AG04449 (cell line): ENCODE measurements around the gene PIRT.

Source experiments
- CTCF ChIA-PET: fragments of 350-600 bp; formaldehyde crosslinking; extraction: SDS; loops from one replicate; lab custom pipeline; 2021; ENCODE audit warnings: antibody characterized with exemption; lab: Yijun Ruan, JAX
- POLR2A ChIA-PET: fragments of 400-600, 350-600 bp; formaldehyde crosslinking; extraction: SDS; loops from one replicate; lab custom pipeline; 2020; ENCODE audit warnings: antibody characterized with exemption, inconsistent platforms; lab: Yijun Ruan, JAX
- DNase-seq: peaks from one replicate; pipeline ENCODE4 v3.0.0-alpha.2; 2010; ENCODE audit warnings: low read depth, low spot score
- H3K4me3 ChIP-seq: 2 replicates; pipeline ENCODE4 v1.5.1; 2011; ENCODE audit warnings: low read depth, mild to moderate bottlenecking, control low read depth, low read length
- TF ChIP-seq, protein P1 (sequence below): IDR thresholded peaks from one replicate; pipeline ENCODE4 v1.5.1; 2011; ENCODE audit warnings: mild to moderate bottlenecking, moderate library complexity, low read length, control low read depth, inconsistent platforms; ENCODE audit not compliant: insufficient read depth; ENCODE audit errors: missing control alignments

Gene PIRT

DNA sequence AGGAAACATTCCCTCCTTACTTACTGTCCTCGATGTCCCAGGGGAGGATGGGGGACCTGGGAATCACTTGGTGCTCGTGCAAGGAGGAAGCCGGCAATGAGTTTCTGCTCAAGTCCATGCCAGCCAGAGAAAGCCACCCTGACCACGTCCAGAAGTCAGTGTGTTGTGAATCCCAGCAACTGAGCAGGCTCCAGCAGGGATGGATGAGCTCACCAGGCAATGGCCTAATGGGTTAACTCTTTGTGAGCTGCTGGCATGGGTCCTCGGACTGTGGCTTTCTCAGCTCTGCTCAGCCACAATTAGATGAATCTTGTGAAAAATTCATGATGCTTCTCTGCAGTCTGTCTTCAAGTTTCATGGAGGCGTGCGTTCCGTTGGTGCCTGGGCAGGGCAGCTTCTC is at the start of gene PIRT:
Gene PIRT, minus strand, starts transcription at position 167 of the 400 bp plus-strand sequence. CDS start 12,442 bp downstream, outside the sequence.
- no peak for DNase-seq
- CTCF ChIA-PET, result interaction anchor here (0.8 kb wide), 1 partner anchor 101 kb away, joined by 3 read pairs; no protein-coding TSS in a partner anchor
- no peak within 1 kb of the TSS for H3K4me3 ChIP-seq
- POLR2A ChIA-PET, result no interaction called here
- TF ChIP-seq, protein P1, sequence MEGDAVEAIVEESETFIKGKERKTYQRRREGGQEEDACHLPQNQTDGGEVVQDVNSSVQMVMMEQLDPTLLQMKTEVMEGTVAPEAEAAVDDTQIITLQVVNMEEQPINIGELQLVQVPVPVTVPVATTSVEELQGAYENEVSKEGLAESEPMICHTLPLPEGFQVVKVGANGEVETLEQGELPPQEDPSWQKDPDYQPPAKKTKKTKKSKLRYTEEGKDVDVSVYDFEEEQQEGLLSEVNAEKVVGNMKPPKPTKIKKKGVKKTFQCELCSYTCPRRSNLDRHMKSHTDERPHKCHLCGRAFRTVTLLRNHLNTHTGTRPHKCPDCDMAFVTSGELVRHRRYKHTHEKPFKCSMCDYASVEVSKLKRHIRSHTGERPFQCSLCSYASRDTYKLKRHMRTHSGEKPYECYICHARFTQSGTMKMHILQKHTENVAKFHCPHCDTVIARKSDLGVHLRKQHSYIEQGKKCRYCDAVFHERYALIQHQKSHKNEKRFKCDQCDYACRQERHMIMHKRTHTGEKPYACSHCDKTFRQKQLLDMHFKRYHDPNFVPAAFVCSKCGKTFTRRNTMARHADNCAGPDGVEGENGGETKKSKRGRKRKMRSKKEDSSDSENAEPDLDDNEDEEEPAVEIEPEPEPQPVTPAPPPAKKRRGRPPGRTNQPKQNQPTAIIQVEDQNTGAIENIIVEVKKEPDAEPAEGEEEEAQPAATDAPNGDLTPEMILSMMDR, result no peak

DNA sequence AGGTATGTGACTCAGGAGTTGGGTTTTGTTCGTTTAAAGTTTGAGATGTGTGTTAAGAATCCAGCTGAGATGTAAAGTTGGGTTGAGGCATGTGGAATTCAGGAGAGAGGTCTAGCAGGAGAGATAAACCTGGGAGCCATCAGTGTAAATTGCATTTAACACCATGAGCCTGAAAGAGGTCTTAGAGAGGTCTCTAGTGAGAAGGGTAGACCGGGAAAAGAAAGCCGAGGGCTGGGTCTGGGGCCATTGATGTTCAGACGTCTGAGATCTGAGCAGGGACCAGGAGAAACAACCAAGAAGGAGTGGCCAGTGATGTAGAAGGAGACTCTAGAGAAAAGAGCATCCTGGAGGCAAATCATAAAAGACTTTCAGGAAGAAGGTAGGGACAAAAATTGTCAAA is 44.1 kb upstream of the PIRT start:
- H3K4me3 ChIP-seq, result no peak overlapping the region
- ChIA-PET POLR2A (no interaction called here), CTCF (no interaction called here)
- DNase-seq, result no peak
- TF ChIP-seq, protein P1, result no peak

DNA sequence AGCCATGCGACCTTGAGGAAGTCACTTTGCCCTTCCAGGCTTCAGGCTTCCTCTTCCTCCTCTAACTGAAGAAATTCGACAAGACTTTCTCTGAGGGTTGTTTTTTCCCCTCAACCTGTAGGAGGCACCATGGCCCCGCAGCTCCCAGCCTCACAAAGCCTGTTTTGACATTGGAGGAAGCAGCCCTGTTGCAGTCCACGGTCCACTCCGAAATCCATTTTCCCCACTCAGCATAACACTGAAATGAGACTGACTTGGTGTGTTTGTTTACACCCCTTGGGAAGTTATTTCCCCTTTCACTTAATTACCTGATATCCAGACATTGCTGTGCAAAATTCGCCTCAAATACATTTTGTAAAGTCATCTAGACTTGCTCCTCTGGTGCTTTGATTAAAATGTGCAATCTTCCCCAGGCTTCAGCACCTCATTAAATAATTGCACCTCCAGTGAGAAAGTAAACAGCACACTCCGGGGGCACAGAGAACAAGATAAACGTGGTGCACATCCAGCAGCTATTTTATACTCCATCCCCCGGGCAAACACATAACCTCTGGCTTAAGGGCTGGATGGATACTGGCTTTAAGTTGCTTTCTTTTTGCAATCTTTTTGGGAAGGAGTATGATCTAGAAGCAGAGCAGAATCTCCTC is 41.4 kb upstream of the PIRT start:
- H3K4me3 ChIP-seq, result no peak overlapping the region
- no peak for DNase-seq
- POLR2A ChIA-PET, result no interaction called here
- TF ChIP-seq, protein P1, result no peak
- CTCF ChIA-PET, result interaction anchor here (2.2 to 5.7 kb wide), 2 partner anchors 1103 to 1107 kb away, joined by 8 to 36 read pairs; no protein-coding TSS in a partner anchor

DNA sequence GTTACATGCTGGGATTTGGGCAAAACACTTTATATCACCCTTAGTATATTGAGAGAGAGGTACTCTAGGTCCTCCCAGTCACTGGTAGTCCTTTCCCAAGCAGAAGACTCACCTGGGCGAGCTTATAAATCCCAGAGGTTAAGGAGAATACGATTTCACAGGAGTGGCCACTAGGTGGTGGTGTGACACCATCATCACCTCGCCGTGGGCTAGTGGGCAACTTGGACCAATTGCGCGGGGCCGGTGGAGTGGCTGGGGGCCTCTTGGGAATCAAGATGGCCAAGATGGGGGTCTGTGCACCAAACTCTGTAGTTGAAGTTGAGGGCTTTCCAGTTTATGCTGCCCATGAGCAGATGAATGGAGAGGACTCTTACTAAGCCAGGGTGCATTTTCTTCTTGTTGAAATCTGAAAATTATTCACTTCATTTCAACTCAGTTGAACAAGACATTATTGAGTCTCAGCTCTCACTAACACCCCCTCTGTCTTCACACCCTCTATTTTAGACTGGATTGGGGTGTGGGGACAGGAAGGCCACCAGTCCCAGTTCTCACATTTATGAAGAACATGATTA is 38.2 kb upstream of the PIRT start:
- ChIA-PET CTCF (interaction anchor here (0.7 to 5.7 kb wide), 15 partner anchors 11 to 1791 kb away, joined by 3 to 37 read pairs (median 3); no protein-coding TSS in a partner anchor), POLR2A (no interaction called here)
- no peak for DNase-seq
- TF ChIP-seq, protein P1, result peak; percentile 48
- no peak overlapping the region for H3K4me3 ChIP-seq

DNA sequence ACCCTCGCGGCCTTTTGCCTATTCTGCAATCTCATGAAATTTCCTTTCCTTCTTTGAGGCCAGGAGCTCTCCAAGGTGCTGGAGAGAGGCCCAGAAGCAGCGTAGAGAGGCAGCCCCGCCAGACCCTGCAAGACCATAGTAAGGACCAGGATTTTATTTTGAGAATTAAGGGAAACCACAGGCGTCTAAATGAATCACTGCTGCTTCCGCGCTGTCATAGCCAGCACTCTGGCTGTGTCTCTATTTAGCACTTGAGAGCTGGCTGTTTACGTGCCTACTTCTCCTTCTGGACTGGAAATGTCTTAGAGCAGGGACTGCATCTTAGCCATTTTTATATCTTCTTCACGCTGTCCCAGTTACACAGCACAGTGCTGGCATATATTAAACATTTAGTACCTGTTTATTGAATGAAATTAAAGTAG is 37.6 kb upstream of the PIRT start:
- TF ChIP-seq, protein P1, result no peak
- CTCF ChIA-PET, result interaction anchor here (0.7 to 5.7 kb wide), 14 partner anchors 11 to 1791 kb away, joined by 3 to 37 read pairs (median 3); no protein-coding TSS in a partner anchor
- POLR2A ChIA-PET, result no interaction called here
- no peak for DNase-seq
- H3K4me3 ChIP-seq, result no peak overlapping the region

DNA sequence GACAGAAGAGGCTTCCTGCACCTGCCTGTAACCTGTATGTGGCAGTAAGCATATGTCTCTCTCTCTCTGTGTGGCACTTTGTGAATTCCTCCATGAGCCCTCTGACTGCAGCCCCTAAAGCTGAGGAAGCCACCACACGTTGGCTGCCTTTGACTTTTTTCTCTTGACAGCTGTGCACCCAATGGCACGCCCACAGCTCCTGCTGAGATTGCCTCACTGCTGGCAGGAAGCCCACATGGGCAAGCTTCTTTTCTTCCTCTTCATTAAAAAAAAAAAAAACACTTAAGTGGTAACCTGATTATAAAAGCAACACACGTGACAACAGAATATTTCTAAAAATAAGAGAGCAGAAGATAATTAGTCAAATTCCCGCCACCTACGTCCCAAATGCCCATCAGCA is 34.0 kb upstream of the PIRT start:
- DNase-seq, result no peak
- CTCF ChIA-PET, result no interaction called here
- no peak overlapping the region for H3K4me3 ChIP-seq
- POLR2A ChIA-PET, result no interaction called here
- TF ChIP-seq, protein P1, result no peak
